ENCODE results near the gene CHTF18. TPM values are rescaled to one million over a fixed set of nuclear protein-coding genes. Genes with fewer than 3 reads are reported as not detected.

Gene CHTF18
- total and polyA plus RNA-seq, 9 of the 15 experiments (the other 6 are each of a cell fraction or from before 2014, with no cell fraction given), result 2.5 to 123 (median 17.0) TPM

GRCh38 chr16:787321-787966, 976 bp upstream of the CHTF18 start (continued):
- TF ChIP-seq UBTF (IDR thresholded peaks at IDR 0.05; ENCODE audit: borderline replicate concordance in 1 of 2, low read depth in 2 of 2, low read length in 2 of 2), result no peak
- TF ChIP-seq HDAC6 (IDR thresholded peaks at IDR 0.05; ENCODE audit: low read depth, low read length), result no peak
- TF ChIP-seq ZNF146 (CRISPR knock-in tag; IDR thresholded peaks at IDR 0.05; ENCODE audit: unreplicated experiment), result no peak
- peak; percentile 11; the same call in 1 of the 2 replicates for TF ChIP-seq USF2 (CRISPR knock-in tag; IDR thresholded peaks at IDR 0.05)
- no peak for TF ChIP-seq HINFP (tag; conservative IDR thresholded peaks at IDR 0.05; ENCODE audit: low read depth)
- peak; percentile 63 for TF ChIP-seq ZBTB1 (CRISPR knock-in tag; IDR thresholded peaks at IDR 0.05; ENCODE audit: borderline replicate concordance, low read depth)
- 0 out of 2 replicates have a peak, but pooled peaks have one; percentile 25 for TF ChIP-seq GABPB1 (CRISPR knock-in tag; IDR thresholded peaks at IDR 0.05)
- no peak for TF ChIP-seq FOXK1 (CRISPR knock-in tag; IDR thresholded peaks at IDR 0.05; ENCODE audit: borderline replicate concordance)
- TF ChIP-seq HNRNPK (IDR thresholded peaks at IDR 0.05; ENCODE audit: low read depth, low read length, poor library complexity, severe bottlenecking), result no peak
- no peak for TF ChIP-seq RFX5 (IDR thresholded peaks at IDR 0.05; ENCODE audit: low read depth, low read length)
- TF ChIP-seq MBD2 (IDR thresholded peaks at IDR 0.05; ENCODE audit: borderline replicate concordance, low read depth), result no peak
- TF ChIP-seq ZNF165 (CRISPR knock-in tag; IDR thresholded peaks at IDR 0.05; ENCODE audit: borderline replicate concordance), result no peak
- TF ChIP-seq CREB1 (IDR thresholded peaks at IDR 0.05), result no peak
- 0 out of 2 replicates have a peak, but pooled peaks have one; percentile 24 for TF ChIP-seq CREB1 (CRISPR knock-in tag; IDR thresholded peaks at IDR 0.05)
- TF ChIP-seq CBFB (CRISPR knock-in tag; IDR thresholded peaks at IDR 0.05), result no peak
